Vagina (tissue), 2 donors: ENCODE measurements around the gene INTS6L.
"Not testable (repeated sequence)": the region's sequence is repeated elsewhere in the genome, so short reads cannot be mapped to it uniquely, and the experiment has no call there.

Experiments used
- CTCF ChIP-seq, 3 experiments: fragments of 450-650 bp in 2 of 3; fragments of 200-600 bp in 1 of 3; sonication (generic) in 1 of 3; IDR thresholded peaks; one replicate each; pipeline ENCODE4 v1.5.1; 2017 to 2019; ENCODE audit warnings: antibody characterized with exemption in 3 of 3, mild to moderate bottlenecking in 2 of 3, moderate library complexity in 2 of 3
- POLR2AphosphoS5 ChIP-seq, 2 donors: sonication (generic); formaldehyde crosslinking; IDR thresholded peaks; one replicate each; pipeline ENCODE4 v1.9.0; 2017; ENCODE audit warnings: antibody characterized with exemption in 2 of 2, mild to moderate bottlenecking in 2 of 2, low read depth in 1 of 2; ENCODE audit not compliant: insufficient read depth in 1 of 2

- TF ChIP-seq CTCF (IDR thresholded peaks at IDR 0.05); POLR2AphosphoS5 (IDR thresholded peaks at IDR 0.05; ENCODE audit: insufficient read depth in 1 of 2, low read depth in 1 of 2): not testable (repeated sequence)
These were observed 104.1 kb downstream of the INTS6L start for GRCh38 chrX:135624408-135625204.
